GM18519 (cell line): Measurements from ENCODE around the gene DLX2.
A peak's percentile ranks its signal among the peaks of the same experiment; 100 is the strongest.
"Not testable (repeated sequence)": the region's sequence is repeated elsewhere in the genome, so short reads cannot be mapped to it uniquely, and the experiment has no call there.

Experiments
- ATAC-seq: cut with Tn5 transposase; IDR thresholded peaks from one replicate; pipeline ENCODE4 v1.9.1; 2021; ENCODE audit warnings: mild to moderate bottlenecking, moderate library complexity; ENCODE audit not compliant: unreplicated experiment, low FRiP score

The DLX2 gene

GRCh38 chr2:172102391-172103359, at the start of gene DLX2:
TSS of gene DLX2 (minus strand) at chr2:172102900. CDS start at chr2:172102538, 362 bp downstream.
- peak; percentile 57 for ATAC-seq

- ATAC-seq = no peak
Observed at GRCh38 chr2:172147944-172148650, 45.4 kb upstream of the DLX2 start.

GRCh38 chr2:172143817-172144216, 41.1 kb upstream of the DLX2 start:
- no peak for ATAC-seq

- not testable (repeated sequence) for ATAC-seq
Observed at GRCh38 chr2:172138727-172139126, 36.0 kb upstream of the DLX2 start.

GRCh38 chr2:172137943-172138342, 35.2 kb upstream of the DLX2 start:
- ATAC-seq = no peak

- ATAC-seq = no peak
Observed at GRCh38 chr2:172137109-172137508, 34.4 kb upstream of the DLX2 start.

GRCh38 chr2:172135446-172135845, 32.7 kb upstream of the DLX2 start:
- no peak for ATAC-seq

- no peak for ATAC-seq
Observed at GRCh38 chr2:172134270-172134669, 31.6 kb upstream of the DLX2 start.

- no peak for ATAC-seq
Observed at GRCh38 chr2:172131713-172132555, 29.2 kb upstream of the DLX2 start.

GRCh38 chr2:172129404-172129803, 26.7 kb upstream of the DLX2 start:
- no peak for ATAC-seq

- no peak for ATAC-seq
Observed at GRCh38 chr2:172128484-172128883, 25.8 kb upstream of the DLX2 start.

- no peak for ATAC-seq
Observed at GRCh38 chr2:172120118-172120517, 17.4 kb upstream of the DLX2 start.

GRCh38 chr2:172119089-172119488, 16.4 kb upstream of the DLX2 start:
- ATAC-seq = no peak

GRCh38 chr2:172116107-172116506, 13.4 kb upstream of the DLX2 start:
- ATAC-seq = no peak

- no peak for ATAC-seq
Observed at GRCh38 chr2:172114579-172114978, 11.9 kb upstream of the DLX2 start.

- ATAC-seq = not testable (repeated sequence)
Observed at GRCh38 chr2:172114176-172114575, 11.5 kb upstream of the DLX2 start.

GRCh38 chr2:172113617-172114016, 10.9 kb upstream of the DLX2 start:
- no peak for ATAC-seq

- ATAC-seq = no peak
Observed at GRCh38 chr2:172109988-172110811, 7.5 kb upstream of the DLX2 start.

GRCh38 chr2:172109256-172109987, 6.7 kb upstream of the DLX2 start:
- no peak for ATAC-seq
